ENCODE data around the gene GFRA4.

The GFRA4 gene

DNA sequence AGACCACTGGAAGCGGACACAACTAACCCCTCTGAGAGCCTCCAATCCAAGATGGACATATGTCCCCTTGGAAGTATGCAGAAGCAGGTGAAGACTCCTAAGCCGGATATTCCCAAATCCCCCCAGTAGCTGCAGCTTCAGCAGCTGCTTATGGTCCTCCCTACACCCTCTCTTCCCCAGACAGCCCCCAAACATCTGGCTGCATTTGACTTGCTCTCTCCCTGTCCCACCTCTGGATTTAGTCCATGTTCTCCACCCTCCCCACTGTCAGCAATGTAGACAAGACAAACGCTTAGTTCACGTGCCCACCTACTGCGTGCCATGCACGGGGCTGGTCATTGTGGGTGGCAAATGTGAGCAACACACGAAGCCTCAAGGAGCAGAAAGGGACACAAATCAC, 23.2 kb upstream of the GFRA4 start:
- Mint-ChIP-seq H3K27me3 (ENCODE audit: low read depth) (peaks cover 15% of the 10 kb centered on the region), H3K27ac (peak overlapping the region; percentile 8 to 92 (median 72)), H3K4me1 (peaks cover 44% of the 10 kb centered on the region), H3K36me3 (ENCODE audit: low read depth) (no peaks in the 10 kb centered on the region), H3K9me3 (no peaks in the 10 kb centered on the region), H3K4me3 (peak overlapping the region in 1 of 3 experiments; percentile 33)
- TF ChIP-seq, protein P1, sequence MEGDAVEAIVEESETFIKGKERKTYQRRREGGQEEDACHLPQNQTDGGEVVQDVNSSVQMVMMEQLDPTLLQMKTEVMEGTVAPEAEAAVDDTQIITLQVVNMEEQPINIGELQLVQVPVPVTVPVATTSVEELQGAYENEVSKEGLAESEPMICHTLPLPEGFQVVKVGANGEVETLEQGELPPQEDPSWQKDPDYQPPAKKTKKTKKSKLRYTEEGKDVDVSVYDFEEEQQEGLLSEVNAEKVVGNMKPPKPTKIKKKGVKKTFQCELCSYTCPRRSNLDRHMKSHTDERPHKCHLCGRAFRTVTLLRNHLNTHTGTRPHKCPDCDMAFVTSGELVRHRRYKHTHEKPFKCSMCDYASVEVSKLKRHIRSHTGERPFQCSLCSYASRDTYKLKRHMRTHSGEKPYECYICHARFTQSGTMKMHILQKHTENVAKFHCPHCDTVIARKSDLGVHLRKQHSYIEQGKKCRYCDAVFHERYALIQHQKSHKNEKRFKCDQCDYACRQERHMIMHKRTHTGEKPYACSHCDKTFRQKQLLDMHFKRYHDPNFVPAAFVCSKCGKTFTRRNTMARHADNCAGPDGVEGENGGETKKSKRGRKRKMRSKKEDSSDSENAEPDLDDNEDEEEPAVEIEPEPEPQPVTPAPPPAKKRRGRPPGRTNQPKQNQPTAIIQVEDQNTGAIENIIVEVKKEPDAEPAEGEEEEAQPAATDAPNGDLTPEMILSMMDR (IDR thresholded peaks at IDR 0.05; ENCODE audit: unreplicated experiment in 3 of 3) = peak in 1 of 3 experiments; percentile 1

DNA sequence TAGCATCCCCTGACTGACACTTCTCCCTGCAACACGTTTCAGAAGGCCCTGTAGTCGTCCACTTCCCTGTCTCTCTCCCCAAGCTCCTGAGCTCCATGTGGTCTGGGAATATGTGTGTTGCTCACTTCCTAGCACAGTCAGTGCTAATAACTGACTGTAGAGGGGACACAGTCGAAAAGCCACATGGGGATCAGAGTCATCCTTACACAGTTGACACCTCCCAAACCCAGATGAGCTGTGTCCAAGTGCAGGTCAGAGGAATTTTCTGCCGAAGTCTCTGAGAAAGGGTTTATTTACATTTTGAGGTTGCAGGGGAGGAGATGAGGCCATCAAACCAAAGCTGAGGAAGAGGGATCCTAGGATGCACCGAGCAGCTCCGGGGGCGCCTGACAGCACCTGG, 22.1 kb upstream of the GFRA4 start:
- H3K9me3 Mint-ChIP-seq = no peaks in the 10 kb centered on the region
- TF ChIP-seq, protein P1 (IDR thresholded peaks at IDR 0.05; ENCODE audit: unreplicated experiment in 3 of 3) = no peak
- H3K4me1 Mint-ChIP-seq = peaks cover 52% of the 10 kb centered on the region
- peaks cover 21% of the 10 kb centered on the region for H3K27me3 Mint-ChIP-seq (ENCODE audit: low read depth)
- peak overlapping the region in 2 of 3 experiments; percentile 10 to 18 for H3K27ac Mint-ChIP-seq
- H3K36me3 Mint-ChIP-seq (ENCODE audit: low read depth) = no peaks in the 10 kb centered on the region
- peak overlapping the region in 2 of 3 experiments; percentile 10 to 42 for H3K4me3 Mint-ChIP-seq

DNA sequence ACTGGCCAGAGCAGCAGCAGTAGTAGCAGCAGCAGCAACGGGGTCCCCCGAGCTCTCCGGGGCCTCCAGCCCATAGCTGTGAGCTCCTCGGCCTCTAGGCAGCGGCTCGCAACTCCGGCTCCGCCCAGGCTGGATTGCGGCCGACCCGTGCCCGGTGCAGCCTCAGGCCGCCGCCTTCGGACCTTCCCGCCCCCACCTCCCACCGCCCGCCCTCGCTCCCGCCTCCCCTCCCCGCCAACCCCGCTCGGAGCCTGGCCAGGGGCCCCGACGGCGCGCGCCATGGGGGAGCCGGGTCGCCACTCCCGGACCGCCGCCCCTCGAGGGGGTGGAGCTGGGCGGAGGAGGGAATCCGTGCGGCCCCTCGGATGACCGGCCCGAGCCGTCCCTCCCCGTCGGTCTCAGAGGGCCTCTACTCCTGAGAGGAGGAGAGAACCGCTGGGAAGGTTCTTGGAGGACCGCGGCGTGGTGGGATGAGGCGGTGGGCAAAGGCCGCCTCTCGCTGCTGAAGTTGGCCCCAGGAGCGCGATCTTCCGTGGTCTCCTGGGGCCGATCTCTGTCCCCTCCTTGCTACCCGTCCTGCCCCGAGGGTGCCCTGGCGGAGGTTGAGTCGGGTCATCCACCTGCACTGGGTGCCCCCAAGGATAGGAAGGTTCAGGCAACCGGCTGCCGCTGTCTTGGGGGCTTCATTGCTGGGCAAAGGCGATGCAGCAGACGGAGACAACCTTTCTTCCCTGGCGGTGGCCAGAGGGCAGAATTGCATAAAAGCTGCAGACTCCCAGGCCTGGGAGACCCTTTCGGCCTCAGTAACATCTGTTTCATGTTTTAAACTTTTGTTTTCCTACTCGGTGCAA, 19.0 kb upstream of the GFRA4 start, which contains the start of gene ADAM33:
Gene ADAM33 (minus strand): TSS at position 80 of the 851 bp plus-strand sequence. CDS start 6 bp downstream, at position 74.
- H3K36me3 Mint-ChIP-seq (ENCODE audit: low read depth) = no peaks in the 10 kb centered on the region
- peaks cover 21% of the 10 kb centered on the region for H3K27me3 Mint-ChIP-seq (ENCODE audit: low read depth)
- H3K4me3 Mint-ChIP-seq = peak within 1 kb of the TSS; percentile 79 to 88 (median 79)
- peak within 1 kb of the TSS; percentile 41 to 96 (median 85) for H3K27ac Mint-ChIP-seq
- TF ChIP-seq, protein P1 (IDR thresholded peaks at IDR 0.05; ENCODE audit: unreplicated experiment in 3 of 3) = no peak
- no peaks in the 10 kb centered on the region for H3K9me3 Mint-ChIP-seq
- H3K4me1 Mint-ChIP-seq = peaks cover 67% of the 10 kb centered on the region

DNA sequence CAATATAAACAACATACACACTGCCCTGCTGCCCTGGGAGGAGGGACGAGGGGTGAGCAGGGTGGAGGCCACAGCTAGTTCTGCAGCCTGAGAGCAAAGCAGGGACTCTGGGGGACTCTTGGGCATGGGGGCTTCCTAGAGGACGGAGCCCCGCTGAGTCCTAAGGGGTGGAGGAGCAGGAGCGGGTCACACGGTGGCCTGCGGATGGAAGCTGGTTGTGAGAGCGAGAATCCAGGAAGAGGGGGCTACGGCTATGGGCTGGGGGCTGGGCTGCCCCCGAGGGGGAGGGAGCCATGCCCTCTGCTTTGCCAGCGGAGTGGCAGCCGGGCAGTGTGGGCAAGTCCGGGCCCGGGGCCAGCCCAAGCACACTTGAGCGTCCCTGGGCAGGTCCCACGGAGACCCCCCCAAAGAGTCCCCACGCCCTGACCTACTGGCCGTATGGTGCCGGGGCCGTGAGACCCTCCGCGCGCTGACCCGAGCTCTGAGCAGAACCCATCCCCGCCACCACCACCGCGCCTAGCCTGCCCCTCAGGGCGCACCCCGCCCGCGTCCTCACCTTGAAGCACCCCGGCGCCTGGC, 18.2 kb upstream of the GFRA4 start:
- TF ChIP-seq, protein P1 (IDR thresholded peaks at IDR 0.05; ENCODE audit: unreplicated experiment in 3 of 3) = no peak

DNA sequence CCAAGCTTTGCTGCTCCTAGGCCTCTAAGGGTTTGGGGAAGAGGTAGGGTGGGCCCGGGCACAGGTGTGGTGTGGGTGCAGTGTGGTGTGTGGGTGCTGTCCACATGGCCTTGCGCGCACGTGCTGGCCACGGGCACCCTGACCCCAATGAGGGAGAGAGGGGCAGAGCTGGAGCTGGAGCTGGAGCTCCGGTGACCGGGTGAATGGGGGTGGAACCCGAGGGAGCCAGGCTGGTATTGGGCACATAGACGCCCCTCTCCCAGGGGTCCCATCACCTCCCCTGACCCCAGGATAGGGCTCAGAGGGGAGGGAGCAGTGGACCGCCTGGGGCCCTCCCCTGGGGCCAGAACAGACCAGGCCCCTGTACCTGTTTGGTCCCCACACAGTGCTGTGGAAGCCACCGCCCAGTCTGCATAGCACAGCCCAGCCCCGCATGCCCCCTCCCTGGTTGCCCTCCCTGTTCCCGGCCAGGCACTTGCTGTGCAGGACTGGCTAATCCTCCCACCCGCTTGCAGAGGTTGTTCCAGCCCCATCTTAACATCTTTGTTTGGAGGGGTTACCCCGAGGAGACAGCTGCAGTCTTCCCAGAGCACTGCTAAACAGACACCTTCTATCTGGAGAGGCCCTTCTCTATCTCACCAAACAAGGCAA, 17.6 kb upstream of the GFRA4 start:
- H3K36me3 Mint-ChIP-seq (ENCODE audit: low read depth) = no peaks in the 10 kb centered on the region
- peak overlapping the region; percentile 41 to 96 (median 91) for H3K27ac Mint-ChIP-seq
- TF ChIP-seq, protein P1 (IDR thresholded peaks at IDR 0.05; ENCODE audit: unreplicated experiment in 3 of 3) = no peak
- H3K4me1 Mint-ChIP-seq = peaks cover 62% of the 10 kb centered on the region
- no peaks in the 10 kb centered on the region for H3K9me3 Mint-ChIP-seq
- H3K4me3 Mint-ChIP-seq = peak overlapping the region; percentile 79 to 88 (median 79)
- H3K27me3 Mint-ChIP-seq (ENCODE audit: low read depth) = peaks cover 31% of the 10 kb centered on the region

More for the DNA sequence above, 18.2 kb upstream of the GFRA4 start:
- Mint-ChIP-seq H3K36me3 (ENCODE audit: low read depth) (no peaks in the 10 kb centered on the region), H3K9me3 (no peaks in the 10 kb centered on the region), H3K4me1 (peaks cover 67% of the 10 kb centered on the region), H3K27ac (peak overlapping the region; percentile 41 to 96 (median 85)), H3K4me3 (peak overlapping the region; percentile 79 to 88 (median 79)), H3K27me3 (ENCODE audit: low read depth) (peaks cover 26% of the 10 kb centered on the region)
